Liver (tissue), 3 donors: ENCODE results near the gene NOX4.
"Not testable (repeated sequence)": the region's sequence is repeated elsewhere in the genome, so short reads cannot be mapped to it uniquely, and the experiment has no call there.

Experiments
- ATF3 ChIP-seq: IDR thresholded peaks from 2 replicates; pipeline ENCODE4 v1.6.1; 2016; ENCODE audit warnings: antibody characterized with exemption
- CTCF ChIP-seq: fragments of 150-350 bp; IDR thresholded peaks from 2 replicates; pipeline ENCODE4 v1.5.1; 2017; ENCODE audit warnings: improper control_type of control experiment, low read depth, low read length; ENCODE audit not compliant: missing input control
- FOXA1 ChIP-seq: IDR thresholded peaks from 2 replicates; pipeline ENCODE4 v1.6.1; 2016; ENCODE audit warnings: antibody characterized with exemption
- FOXA2 ChIP-seq: IDR thresholded peaks from 2 replicates; pipeline ENCODE4 v1.6.1; 2016; ENCODE audit warnings: antibody characterized with exemption
- GABPA ChIP-seq, 2 donors: IDR thresholded peaks in 1 of 2; conservative IDR thresholded peaks in 1 of 2; 2 replicates each; pipeline ENCODE4 v1.6.1; 2016; ENCODE audit warnings: antibody characterized with exemption in 2 of 2, mild to moderate bottlenecking in 1 of 2, moderate library complexity in 1 of 2
- MAX ChIP-seq: IDR thresholded peaks from 2 replicates; pipeline ENCODE4 v1.6.1; 2016; ENCODE audit warnings: antibody characterized with exemption
- REST ChIP-seq: IDR thresholded peaks from 2 replicates; pipeline ENCODE4 v1.6.1; 2016; ENCODE audit warnings: antibody characterized with exemption, mild to moderate bottlenecking
- TAF1 ChIP-seq: conservative IDR thresholded peaks from 2 replicates; pipeline ENCODE4 v1.6.1; 2016; ENCODE audit warnings: antibody characterized with exemption, mild to moderate bottlenecking
- YY1 ChIP-seq: IDR thresholded peaks from 2 replicates; pipeline ENCODE4 v1.6.1; 2016; ENCODE audit warnings: antibody characterized with exemption, mild to moderate bottlenecking
- donor health status: healthy.
- donor health status: healthy.

- TF ChIP-seq CTCF; REST; FOXA1; GABPA (IDR thresholded peaks at IDR 0.05 in 1 of 2, conservative IDR thresholded peaks at IDR 0.05 in 1 of 2); TAF1; FOXA2; MAX; YY1; ATF3: not testable (repeated sequence)
Observed at GRCh38 chr11:89288004-89288403, 203.2 kb downstream of the NOX4 start.
